HCT116 (cell line): ENCODE data around the gene PTGR1. TPM values are rescaled to one million over a fixed set of nuclear protein-coding genes. Genes with fewer than 3 reads are reported as not detected.

Source experiments
- ATAC-seq: fragments of 200-7000 bp; cut with Tn5 transposase; 2 replicates; pipeline ENCODE4 v1.9.1; 2020; ENCODE audit warnings: mild to moderate bottlenecking, moderate library complexity
- BruUV-seq: library from RNA; stranded (reverse); fragments of 400-500 nt; replicated peaks from 2 replicates; lab custom pipeline; 2021; lab: Mats Ljungman, UMichigan
- CTCF ChIA-PET: fragments of 300-600 bp; sonication (Branson Sonifier 250); formaldehyde crosslinking; loops from one replicate; lab custom pipeline; 2021; ENCODE audit warnings: antibody characterized with exemption; lab: Charles Lee
- POLR2A ChIA-PET: fragments of 300-600, 350-600 bp; sonication (Branson Sonifier 250); formaldehyde crosslinking; loops from one replicate; lab custom pipeline; 2021; ENCODE audit warnings: antibody characterized with exemption; lab: Charles Lee
- RAD21 ChIA-PET, 2 experiments: fragments of 300-600 bp; sonication (Branson Sonifier 250); formaldehyde crosslinking; loops; one replicate each; lab custom pipeline; 2023; ENCODE audit warnings: low total read pairs in 2 of 2; ENCODE audit not compliant: uncharacterized antibody in 2 of 2, unreplicated experiment in 2 of 2, low non-redundant PET in 1 of 2; lab: Charles Lee
- DNase-seq: peaks from one replicate; pipeline ENCODE4 v3.0.0-alpha.2; 2010; ENCODE audit warnings: low read depth, low spot score
- H2AFZ ChIP-seq: fragments of 200-600 bp; shearing (Covaris generic), sonication (generic); 2 replicates; pipeline ENCODE4 v1.6.1; 2017; ENCODE audit warnings: low read depth, mixed run types, mixed read lengths, antibody characterized with exemption, low read length; ENCODE audit not compliant: poor library complexity, severe bottlenecking
- H3K27ac ChIP-seq: 2 replicates; pipeline ENCODE4 v1.5.1; 2012; ENCODE audit warnings: low read depth, low read length
- H3K27me3 ChIP-seq: fragments of 200-600 bp; sonication (generic); 2 replicates; pipeline ENCODE4 v1.6.1; 2016; ENCODE audit warnings: mixed run types, low read length, mixed read lengths; ENCODE audit not compliant: insufficient read depth
- H3K36me3 ChIP-seq, 2 experiments: fragments of 200-500 bp in 1 of 2; fragments of 200-600 bp in 1 of 2; sonication (Bioruptor generic) in 1 of 2; sonication (generic) in 1 of 2; 2 replicates each; pipeline versions ENCODE4 v1.5.1 to v1.6.1; 2014 to 2016; ENCODE audit warnings: low read length in 2 of 2, inconsistent platforms in 1 of 2, mixed read lengths in 1 of 2, mixed run types in 1 of 2; ENCODE audit not compliant: insufficient read depth in 2 of 2, control insufficient read depth in 1 of 2
- H3K4me1 ChIP-seq, 2 experiments: fragments of 200-600 bp in 1 of 2; sonication (generic) in 1 of 2; 2 replicates each; pipeline versions ENCODE4 v1.5.1 to v1.6.1; 2012 to 2017; ENCODE audit warnings: low read length in 2 of 2, inconsistent platforms in 1 of 2, mild to moderate bottlenecking in 1 of 2, mixed read lengths in 1 of 2, mixed run types in 1 of 2, moderate library complexity in 1 of 2; ENCODE audit not compliant: insufficient read depth in 2 of 2, control insufficient read depth in 1 of 2
- H3K4me2 ChIP-seq: fragments of 200-600 bp; sonication (generic); 2 replicates; pipeline ENCODE4 v1.6.1; 2017; ENCODE audit warnings: mixed run types, low read length, mixed read lengths
- H3K4me3 ChIP-seq, 2 experiments: fragments of 200-600 bp in 1 of 2; sonication (generic) in 1 of 2; replicated peaks in 1 of 2; 2 replicates each; pipeline ENCODE4 v1.5.1; 2011 to 2016; ENCODE audit warnings: low read length in 2 of 2, control low read depth in 1 of 2, low read depth in 1 of 2, mild to moderate bottlenecking in 1 of 2, mixed read lengths in 1 of 2, mixed run types in 1 of 2
- H3K79me2 ChIP-seq: fragments of 200-600 bp; sonication (generic); 2 replicates; pipeline ENCODE4 v1.6.1; 2017; ENCODE audit warnings: mild to moderate bottlenecking, mixed run types, low read length, moderate library complexity, mixed read lengths; ENCODE audit not compliant: insufficient read depth
- H3K9ac ChIP-seq: fragments of 200-600 bp; sonication (generic); 2 replicates; pipeline ENCODE4 v1.6.1; 2016; ENCODE audit warnings: low read length, mixed read lengths
- H3K9me2 ChIP-seq: fragments of 200-600 bp; sonication (generic), shearing (Covaris generic); 2 replicates; pipeline ENCODE4 v1.6.1; 2017; ENCODE audit warnings: mixed run types, mild to moderate bottlenecking, moderate library complexity; ENCODE audit not compliant: insufficient read depth
- H3K9me3 ChIP-seq, 2 experiments: fragments of 200-500 bp in 1 of 2; fragments of 200-600 bp in 1 of 2; sonication (Bioruptor generic) in 1 of 2; sonication (generic) in 1 of 2; 2 replicates each; pipeline ENCODE4 v1.6.1; 2014 to 2017; ENCODE audit warnings: low read length in 2 of 2, mixed read lengths in 2 of 2, inconsistent platforms in 1 of 2, low read depth in 1 of 2, mild to moderate bottlenecking in 1 of 2, mixed run types in 1 of 2, moderate library complexity in 1 of 2; ENCODE audit not compliant: control insufficient read depth in 1 of 2, insufficient read depth in 1 of 2
- H4K20me1 ChIP-seq: fragments of 200-600 bp; sonication (generic), shearing (Covaris generic); 2 replicates; pipeline ENCODE4 v1.6.1; 2017; ENCODE audit warnings: mixed run types, mild to moderate bottlenecking, moderate library complexity; ENCODE audit not compliant: insufficient read depth
- ELF1 ChIP-seq: IDR thresholded peaks from 2 replicates; pipeline ENCODE4 v1.6.1; 2012; ENCODE audit warnings: low read depth, borderline replicate concordance
- JUND ChIP-seq: IDR thresholded peaks from 2 replicates; pipeline ENCODE4 v1.6.1; 2012
- SP1 ChIP-seq: IDR thresholded peaks from 2 replicates; pipeline ENCODE4 v1.6.1; 2012; ENCODE audit warnings: low read depth
- YY1 ChIP-seq: IDR thresholded peaks from 2 replicates; pipeline ENCODE4 v1.6.1; 2011; ENCODE audit warnings: low read length, low read depth, moderate library complexity, mild to moderate bottlenecking; ENCODE audit not compliant: insufficient replicate concordance; ENCODE audit errors: extremely low read depth
- ZBTB33 ChIP-seq: IDR thresholded peaks from 2 replicates; pipeline ENCODE4 v1.6.1; 2011; ENCODE audit warnings: mild to moderate bottlenecking, low read length, moderate library complexity; ENCODE audit not compliant: insufficient replicate concordance; ENCODE audit errors: extremely low read depth
- intact Hi-C: fragments of 100-400 bp; cut with micrococcal nuclease; formaldehyde crosslinking; loops from 2 replicates; pipeline ENCODE4 v1.10.0; 2022
- total RNA-seq: library from RNA; stranded (reverse); gene quantifications from one replicate; pipeline ENCODE4 v1.2.1, GENCODE V29; 2021; ENCODE audit not compliant: unreplicated experiment
- TF ChIP-seq, protein P1 (sequence below): IDR thresholded peaks from 2 replicates; pipeline ENCODE4 v1.6.1; 2012
- TF ChIP-seq, protein P2 (sequence below): IDR thresholded peaks from 2 replicates; pipeline ENCODE4 v1.6.1; 2012

Gene PTGR1
- total RNA-seq, 1 experiment from 2014 or later: 53.9 TPM

GRCh38 chr9:111648066-111648465 lies 48.6 kb upstream of the PTGR1 start:
- TF ChIP-seq ZBTB33 (no peak), JUND (no peak)
- no peaks in the 10 kb centered on the region for H3K4me1 ChIP-seq
- H3K79me2 ChIP-seq: peaks cover 37% of the 10 kb centered on the region
- H4K20me1 ChIP-seq: no peaks in the 10 kb centered on the region
- BruUV-seq: no TSS peak
- no peak for DNase-seq
- H2AFZ ChIP-seq: no peak overlapping the region
- H3K9me3 ChIP-seq: no peaks in the 10 kb centered on the region
- ChIA-PET POLR2A (no interaction called here), CTCF (no interaction called here), RAD21 (no interaction called here)
- intact Hi-C loops: no loop called here
- no peak overlapping the region for H3K27ac ChIP-seq
- no peak overlapping the region for H3K9ac ChIP-seq
- no peaks in the 10 kb centered on the region for H3K27me3 ChIP-seq
- H3K36me3 ChIP-seq: peaks cover 6 to 11% of the 10 kb centered on the region in 2 experiments; a peak in 3 of 4 replicates
- H3K9me2 ChIP-seq: no peaks in the 10 kb centered on the region
- no peak overlapping the region for H3K4me2 ChIP-seq
- H3K4me3 ChIP-seq: no peak overlapping the region
- ATAC-seq: no peak

DNA sequence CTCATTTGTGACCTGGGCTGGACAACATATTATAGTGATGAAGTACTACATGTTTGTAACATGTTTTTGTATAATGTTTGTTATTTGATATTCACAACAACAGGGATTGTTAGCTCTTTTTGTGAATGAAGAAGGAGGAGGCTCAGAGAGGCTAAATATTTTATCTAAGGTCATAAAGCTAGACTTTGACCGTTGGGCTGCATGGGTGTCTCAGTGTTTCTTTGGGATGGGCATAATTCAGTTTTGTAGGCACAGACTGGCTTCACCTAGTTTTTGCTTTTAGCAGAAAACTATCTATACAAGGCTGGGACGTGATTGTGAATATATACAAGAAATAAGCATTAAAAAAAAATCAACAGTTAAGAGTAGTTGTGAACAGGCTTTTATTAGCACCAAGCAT lies 47.0 kb upstream of the PTGR1 start:
- H3K4me2 ChIP-seq: no peak overlapping the region
- DNase-seq (no peak), ATAC-seq (no peak)
- H3K79me2 ChIP-seq: peaks cover 42% of the 10 kb centered on the region
- H4K20me1 ChIP-seq: no peaks in the 10 kb centered on the region
- RAD21 ChIA-PET: no interaction called here
- H3K27ac ChIP-seq: no peak overlapping the region
- no peaks in the 10 kb centered on the region for H3K27me3 ChIP-seq
- H3K4me3 ChIP-seq: no peak overlapping the region
- H2AFZ ChIP-seq: no peak overlapping the region
- no peaks in the 10 kb centered on the region for H3K9me2 ChIP-seq
- CTCF ChIA-PET: no interaction called here
- POLR2A ChIA-PET: interaction anchor here (1.2 kb wide), 1 partner anchor 16 kb away, joined by 3 read pairs; the partner anchor contains the start of gene DNAJC25
- no peaks in the 10 kb centered on the region for H3K9me3 ChIP-seq
- H3K4me1 ChIP-seq: no peaks in the 10 kb centered on the region
- H3K36me3 ChIP-seq: peaks cover 7 to 11% of the 10 kb centered on the region in 2 experiments; a peak in 3 of 4 replicates
- TF ChIP-seq, protein P1, sequence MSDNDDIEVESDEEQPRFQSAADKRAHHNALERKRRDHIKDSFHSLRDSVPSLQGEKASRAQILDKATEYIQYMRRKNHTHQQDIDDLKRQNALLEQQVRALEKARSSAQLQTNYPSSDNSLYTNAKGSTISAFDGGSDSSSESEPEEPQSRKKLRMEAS: no peak
- no peak for TF ChIP-seq SP1
- no peak for TF ChIP-seq ZBTB33
- no peak for TF ChIP-seq YY1
- TF ChIP-seq, protein P2, sequence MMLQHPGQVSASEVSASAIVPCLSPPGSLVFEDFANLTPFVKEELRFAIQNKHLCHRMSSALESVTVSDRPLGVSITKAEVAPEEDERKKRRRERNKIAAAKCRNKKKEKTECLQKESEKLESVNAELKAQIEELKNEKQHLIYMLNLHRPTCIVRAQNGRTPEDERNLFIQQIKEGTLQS: no peak
- no peak for TF ChIP-seq ELF1
- TF ChIP-seq, all 23 proteins: peak for 0
- intact Hi-C loops: no loop called here
- H3K9ac ChIP-seq: no peak overlapping the region
- no TSS peak for BruUV-seq
